HCT116 (cell line): ENCODE measurements around the gene PMEPA1. TPM values are rescaled to one million over a fixed set of nuclear protein-coding genes. Genes with fewer than 3 reads are reported as not detected.

Source experiments
- ATAC-seq: fragments of 200-7000 bp; cut with Tn5 transposase; 2 replicates; pipeline ENCODE4 v1.9.1; 2020; ENCODE audit warnings: mild to moderate bottlenecking, moderate library complexity
- BruUV-seq: library from RNA; stranded (reverse); fragments of 400-500 nt; replicated peaks from 2 replicates; lab custom pipeline; 2021; lab: Mats Ljungman, UMichigan
- CTCF ChIA-PET: fragments of 300-600 bp; sonication (Branson Sonifier 250); formaldehyde crosslinking; loops from one replicate; lab custom pipeline; 2021; ENCODE audit warnings: antibody characterized with exemption; lab: Charles Lee
- POLR2A ChIA-PET: fragments of 300-600, 350-600 bp; sonication (Branson Sonifier 250); formaldehyde crosslinking; loops from one replicate; lab custom pipeline; 2021; ENCODE audit warnings: antibody characterized with exemption; lab: Charles Lee
- RAD21 ChIA-PET, 2 experiments: fragments of 300-600 bp; sonication (Branson Sonifier 250); formaldehyde crosslinking; loops; one replicate each; lab custom pipeline; 2023; ENCODE audit warnings: low total read pairs in 2 of 2; ENCODE audit not compliant: uncharacterized antibody in 2 of 2, unreplicated experiment in 2 of 2, low non-redundant PET in 1 of 2; lab: Charles Lee
- DNase-seq: peaks from one replicate; pipeline ENCODE4 v3.0.0-alpha.2; 2010; ENCODE audit warnings: low read depth, low spot score
- H2AFZ ChIP-seq: fragments of 200-600 bp; shearing (Covaris generic), sonication (generic); 2 replicates; pipeline ENCODE4 v1.6.1; 2017; ENCODE audit warnings: low read depth, mixed run types, mixed read lengths, antibody characterized with exemption, low read length; ENCODE audit not compliant: poor library complexity, severe bottlenecking
- H3K27ac ChIP-seq: 2 replicates; pipeline ENCODE4 v1.5.1; 2012; ENCODE audit warnings: low read depth, low read length
- H3K27me3 ChIP-seq: fragments of 200-600 bp; sonication (generic); 2 replicates; pipeline ENCODE4 v1.6.1; 2016; ENCODE audit warnings: mixed run types, low read length, mixed read lengths; ENCODE audit not compliant: insufficient read depth
- H3K36me3 ChIP-seq, 2 experiments: fragments of 200-500 bp in 1 of 2; fragments of 200-600 bp in 1 of 2; sonication (Bioruptor generic) in 1 of 2; sonication (generic) in 1 of 2; 2 replicates each; pipeline versions ENCODE4 v1.5.1 to v1.6.1; 2014 to 2016; ENCODE audit warnings: low read length in 2 of 2, inconsistent platforms in 1 of 2, mixed read lengths in 1 of 2, mixed run types in 1 of 2; ENCODE audit not compliant: insufficient read depth in 2 of 2, control insufficient read depth in 1 of 2
- H3K4me1 ChIP-seq, 2 experiments: fragments of 200-600 bp in 1 of 2; sonication (generic) in 1 of 2; 2 replicates each; pipeline versions ENCODE4 v1.5.1 to v1.6.1; 2012 to 2017; ENCODE audit warnings: low read length in 2 of 2, inconsistent platforms in 1 of 2, mild to moderate bottlenecking in 1 of 2, mixed read lengths in 1 of 2, mixed run types in 1 of 2, moderate library complexity in 1 of 2; ENCODE audit not compliant: insufficient read depth in 2 of 2, control insufficient read depth in 1 of 2
- H3K4me2 ChIP-seq: fragments of 200-600 bp; sonication (generic); 2 replicates; pipeline ENCODE4 v1.6.1; 2017; ENCODE audit warnings: mixed run types, low read length, mixed read lengths
- H3K4me3 ChIP-seq, 2 experiments: fragments of 200-600 bp in 1 of 2; sonication (generic) in 1 of 2; replicated peaks in 1 of 2; 2 replicates each; pipeline ENCODE4 v1.5.1; 2011 to 2016; ENCODE audit warnings: low read length in 2 of 2, control low read depth in 1 of 2, low read depth in 1 of 2, mild to moderate bottlenecking in 1 of 2, mixed read lengths in 1 of 2, mixed run types in 1 of 2
- H3K79me2 ChIP-seq: fragments of 200-600 bp; sonication (generic); 2 replicates; pipeline ENCODE4 v1.6.1; 2017; ENCODE audit warnings: mild to moderate bottlenecking, mixed run types, low read length, moderate library complexity, mixed read lengths; ENCODE audit not compliant: insufficient read depth
- H3K9ac ChIP-seq: fragments of 200-600 bp; sonication (generic); 2 replicates; pipeline ENCODE4 v1.6.1; 2016; ENCODE audit warnings: low read length, mixed read lengths
- H3K9me2 ChIP-seq: fragments of 200-600 bp; sonication (generic), shearing (Covaris generic); 2 replicates; pipeline ENCODE4 v1.6.1; 2017; ENCODE audit warnings: mixed run types, mild to moderate bottlenecking, moderate library complexity; ENCODE audit not compliant: insufficient read depth
- H3K9me3 ChIP-seq, 2 experiments: fragments of 200-500 bp in 1 of 2; fragments of 200-600 bp in 1 of 2; sonication (Bioruptor generic) in 1 of 2; sonication (generic) in 1 of 2; 2 replicates each; pipeline ENCODE4 v1.6.1; 2014 to 2017; ENCODE audit warnings: low read length in 2 of 2, mixed read lengths in 2 of 2, inconsistent platforms in 1 of 2, low read depth in 1 of 2, mild to moderate bottlenecking in 1 of 2, mixed run types in 1 of 2, moderate library complexity in 1 of 2; ENCODE audit not compliant: control insufficient read depth in 1 of 2, insufficient read depth in 1 of 2
- H4K20me1 ChIP-seq: fragments of 200-600 bp; sonication (generic), shearing (Covaris generic); 2 replicates; pipeline ENCODE4 v1.6.1; 2017; ENCODE audit warnings: mixed run types, mild to moderate bottlenecking, moderate library complexity; ENCODE audit not compliant: insufficient read depth
- CBX3 ChIP-seq: IDR thresholded peaks from 2 replicates; pipeline ENCODE4 v1.6.1; 2012; ENCODE audit warnings: low read depth
- ELF1 ChIP-seq: IDR thresholded peaks from 2 replicates; pipeline ENCODE4 v1.6.1; 2012; ENCODE audit warnings: low read depth, borderline replicate concordance
- EZH2 ChIP-seq: fragments of 200-600 bp; sonication (generic); IDR thresholded peaks from 2 replicates; pipeline ENCODE4 v1.6.1; 2017; ENCODE audit warnings: antibody characterized with exemption, mixed run types
- EZH2phosphoT487 ChIP-seq: fragments of 200-600 bp; IDR thresholded peaks from 2 replicates; pipeline ENCODE4 v1.6.1; 2018; ENCODE audit warnings: antibody characterized with exemption, borderline replicate concordance
- FOSL1 ChIP-seq: IDR thresholded peaks from 2 replicates; pipeline ENCODE4 v1.6.1; 2012; ENCODE audit warnings: low read depth
- JUND ChIP-seq: IDR thresholded peaks from 2 replicates; pipeline ENCODE4 v1.6.1; 2012
- POLR2A ChIP-seq: IDR thresholded peaks from 2 replicates; pipeline ENCODE4 v1.7.0; 2011; ENCODE audit warnings: borderline replicate concordance; ENCODE audit not compliant: insufficient read depth, insufficient read length; ENCODE audit errors: extremely low read depth
- POLR2AphosphoS5 ChIP-seq: IDR thresholded peaks from 2 replicates; pipeline ENCODE4 v1.6.1; 2011; ENCODE audit warnings: mild to moderate bottlenecking, low read depth, low read length, moderate library complexity
- RAD21 ChIP-seq: IDR thresholded peaks from 2 replicates; pipeline ENCODE4 v1.6.1; 2012; ENCODE audit warnings: low read depth, mild to moderate bottlenecking
- SP1 ChIP-seq: IDR thresholded peaks from 2 replicates; pipeline ENCODE4 v1.6.1; 2012; ENCODE audit warnings: low read depth
- SRF ChIP-seq: IDR thresholded peaks from 2 replicates; pipeline ENCODE4 v1.6.1; 2012; ENCODE audit warnings: low read depth
- YY1 ChIP-seq: IDR thresholded peaks from 2 replicates; pipeline ENCODE4 v1.6.1; 2011; ENCODE audit warnings: low read length, low read depth, moderate library complexity, mild to moderate bottlenecking; ENCODE audit not compliant: insufficient replicate concordance; ENCODE audit errors: extremely low read depth
- ZFX ChIP-seq: fragments of 450-650 bp; IDR thresholded peaks from 2 replicates; pipeline ENCODE4 v1.6.1; 2017
- ZNF274 ChIP-seq: fragments of 200-500 bp; sonication (Bioruptor generic); IDR thresholded peaks from 2 replicates; pipeline ENCODE4 v1.6.1; 2014; ENCODE audit warnings: mild to moderate bottlenecking, low read depth, low read length, inconsistent platforms
- intact Hi-C: fragments of 100-400 bp; cut with micrococcal nuclease; formaldehyde crosslinking; loops from 2 replicates; pipeline ENCODE4 v1.10.0; 2022
- total RNA-seq: library from RNA; stranded (reverse); gene quantifications from one replicate; pipeline ENCODE4 v1.2.1, GENCODE V29; 2021; ENCODE audit not compliant: unreplicated experiment
- TF ChIP-seq, protein P1 (sequence below): IDR thresholded peaks from 2 replicates; pipeline ENCODE4 v1.6.1; 2012
- TF ChIP-seq, protein P2 (sequence below): IDR thresholded peaks from 2 replicates; pipeline ENCODE4 v1.6.1; 2011; ENCODE audit warnings: mild to moderate bottlenecking, low read length, moderate library complexity; ENCODE audit not compliant: insufficient replicate concordance; ENCODE audit errors: extremely low read depth
- TF ChIP-seq, protein P3 (sequence below): IDR thresholded peaks from 2 replicates; pipeline ENCODE4 v1.6.1; 2012; ENCODE audit warnings: low read depth

PMEPA1 gene
- total RNA-seq, 1 experiment from 2014 or later = 0.64 TPM

DNA sequence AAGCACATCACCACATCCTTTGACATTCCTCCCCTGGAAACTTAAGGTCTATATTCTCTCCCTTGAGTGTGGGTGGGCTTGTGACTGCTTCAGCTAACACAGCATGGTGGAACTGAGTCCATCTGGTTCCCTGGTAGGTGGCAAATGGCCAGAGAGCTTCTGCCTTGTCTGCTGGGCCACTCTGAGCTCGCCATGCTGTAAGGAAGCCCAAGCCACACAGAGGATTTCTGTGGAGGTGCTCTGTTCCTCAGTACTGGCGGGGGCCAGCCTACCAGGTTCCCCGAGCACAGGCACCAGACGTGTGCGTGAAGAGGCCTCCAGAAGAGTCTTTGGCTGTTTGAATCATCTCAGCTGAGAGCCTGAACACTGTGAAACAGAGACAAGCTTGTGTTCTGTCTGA lies 41.6 kb upstream of the PMEPA1 start:
- Histone ChIP-seq H3K36me3 (no peaks in the 10 kb centered on the region), H3K4me2 (no peak overlapping the region), H3K27me3 (peaks cover 59% of the 10 kb centered on the region), H3K9me3 (no peaks in the 10 kb centered on the region), H3K27ac (no peak overlapping the region), H3K4me1 (peaks cover 9 to 11% of the 10 kb centered on the region in 2 experiments), H3K4me3 (no peak overlapping the region), H4K20me1 (no peaks in the 10 kb centered on the region)
- intact Hi-C loops = no loop called here
- RAD21 ChIA-PET = no interaction called here
- DNase-seq = no peak
- TF ChIP-seq SRF (no peak), JUND (no peak), ZFX (no peak), ELF1 (no peak), EZH2phosphoT487 (no peak), CBX3 (no peak), POLR2AphosphoS5 (no peak), EZH2 (no peak), POLR2A (no peak), RAD21 (no peak), FOSL1 (no peak), ZNF274 (no peak), YY1 (no peak), SP1 (no peak)
- TF ChIP-seq, protein P1, sequence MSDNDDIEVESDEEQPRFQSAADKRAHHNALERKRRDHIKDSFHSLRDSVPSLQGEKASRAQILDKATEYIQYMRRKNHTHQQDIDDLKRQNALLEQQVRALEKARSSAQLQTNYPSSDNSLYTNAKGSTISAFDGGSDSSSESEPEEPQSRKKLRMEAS = no peak
- TF ChIP-seq, protein P2, sequence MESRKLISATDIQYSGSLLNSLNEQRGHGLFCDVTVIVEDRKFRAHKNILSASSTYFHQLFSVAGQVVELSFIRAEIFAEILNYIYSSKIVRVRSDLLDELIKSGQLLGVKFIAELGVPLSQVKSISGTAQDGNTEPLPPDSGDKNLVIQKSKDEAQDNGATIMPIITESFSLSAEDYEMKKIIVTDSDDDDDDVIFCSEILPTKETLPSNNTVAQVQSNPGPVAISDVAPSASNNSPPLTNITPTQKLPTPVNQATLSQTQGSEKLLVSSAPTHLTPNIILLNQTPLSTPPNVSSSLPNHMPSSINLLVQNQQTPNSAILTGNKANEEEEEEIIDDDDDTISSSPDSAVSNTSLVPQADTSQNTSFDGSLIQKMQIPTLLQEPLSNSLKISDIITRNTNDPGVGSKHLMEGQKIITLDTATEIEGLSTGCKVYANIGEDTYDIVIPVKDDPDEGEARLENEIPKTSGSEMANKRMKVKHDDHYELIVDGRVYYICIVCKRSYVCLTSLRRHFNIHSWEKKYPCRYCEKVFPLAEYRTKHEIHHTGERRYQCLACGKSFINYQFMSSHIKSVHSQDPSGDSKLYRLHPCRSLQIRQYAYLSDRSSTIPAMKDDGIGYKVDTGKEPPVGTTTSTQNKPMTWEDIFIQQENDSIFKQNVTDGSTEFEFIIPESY = no peak
- TF ChIP-seq, protein P3, sequence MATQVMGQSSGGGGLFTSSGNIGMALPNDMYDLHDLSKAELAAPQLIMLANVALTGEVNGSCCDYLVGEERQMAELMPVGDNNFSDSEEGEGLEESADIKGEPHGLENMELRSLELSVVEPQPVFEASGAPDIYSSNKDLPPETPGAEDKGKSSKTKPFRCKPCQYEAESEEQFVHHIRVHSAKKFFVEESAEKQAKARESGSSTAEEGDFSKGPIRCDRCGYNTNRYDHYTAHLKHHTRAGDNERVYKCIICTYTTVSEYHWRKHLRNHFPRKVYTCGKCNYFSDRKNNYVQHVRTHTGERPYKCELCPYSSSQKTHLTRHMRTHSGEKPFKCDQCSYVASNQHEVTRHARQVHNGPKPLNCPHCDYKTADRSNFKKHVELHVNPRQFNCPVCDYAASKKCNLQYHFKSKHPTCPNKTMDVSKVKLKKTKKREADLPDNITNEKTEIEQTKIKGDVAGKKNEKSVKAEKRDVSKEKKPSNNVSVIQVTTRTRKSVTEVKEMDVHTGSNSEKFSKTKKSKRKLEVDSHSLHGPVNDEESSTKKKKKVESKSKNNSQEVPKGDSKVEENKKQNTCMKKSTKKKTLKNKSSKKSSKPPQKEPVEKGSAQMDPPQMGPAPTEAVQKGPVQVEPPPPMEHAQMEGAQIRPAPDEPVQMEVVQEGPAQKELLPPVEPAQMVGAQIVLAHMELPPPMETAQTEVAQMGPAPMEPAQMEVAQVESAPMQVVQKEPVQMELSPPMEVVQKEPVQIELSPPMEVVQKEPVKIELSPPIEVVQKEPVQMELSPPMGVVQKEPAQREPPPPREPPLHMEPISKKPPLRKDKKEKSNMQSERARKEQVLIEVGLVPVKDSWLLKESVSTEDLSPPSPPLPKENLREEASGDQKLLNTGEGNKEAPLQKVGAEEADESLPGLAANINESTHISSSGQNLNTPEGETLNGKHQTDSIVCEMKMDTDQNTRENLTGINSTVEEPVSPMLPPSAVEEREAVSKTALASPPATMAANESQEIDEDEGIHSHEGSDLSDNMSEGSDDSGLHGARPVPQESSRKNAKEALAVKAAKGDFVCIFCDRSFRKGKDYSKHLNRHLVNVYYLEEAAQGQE = no peak
- TF ChIP-seq, all 23 proteins: peak for 0
- Histone ChIP-seq H3K79me2 (no peaks in the 10 kb centered on the region), H3K9ac (no peak overlapping the region), H2AFZ (no peak overlapping the region), H3K9me2 (no peaks in the 10 kb centered on the region)
- no peak for ATAC-seq
- no TSS peak for BruUV-seq
- CTCF ChIA-PET = no interaction called here
- POLR2A ChIA-PET = no interaction called here
